K562 (cell line): ENCODE measurements around the gene PLEKHM3. TPM values are rescaled to one million over a fixed set of nuclear protein-coding genes. Genes with fewer than 3 reads are reported as not detected.

ENCODE experiments used
- ATAC-seq: fragments of 200-7000 bp; cut with Tn5 transposase; 3 replicates; pipeline ENCODE4 v1.9.1; 2020; ENCODE audit warnings: moderate library complexity
- BruUV-seq: library from RNA; stranded (reverse); fragments of 400-500 nt; replicated peaks from 2 replicates; lab custom pipeline; 2021; lab: Mats Ljungman, UMichigan
- CTCF ChIA-PET: fragments of 300-600 bp; formaldehyde crosslinking; extraction: SDS; loops from one replicate; lab custom pipeline; 2021; ENCODE audit warnings: low intra/inter-chr PET ratio; lab: Yijun Ruan, JAX
- POLR2A ChIA-PET: fragments of 300-600, 350-650 bp; sonication (Branson Sonifier 250); formaldehyde crosslinking; extraction: SDS; loops from one replicate; lab custom pipeline; 2021; ENCODE audit warnings: antibody characterized with exemption, inconsistent platforms; lab: Yijun Ruan, JAX
- DNase-seq, 4 experiments: peaks; one replicate each; pipeline versions ENCODE4 v3.0.0 to v3.0.0-alpha.2; 2011 to 2018; ENCODE audit warnings: low spot score in 3 of 4, mixed read lengths in 3 of 4; ENCODE audit errors: extremely low read depth in 1 of 4
- FAIRE-seq: peaks from 2 replicates; lab custom pipeline; 2011; peaks lifted over from hg19 to GRCh38; lab: Jason Lieb, UNC
- H2AFZ ChIP-seq: 2 replicates; pipeline ENCODE4 v1.6.0; 2011; ENCODE audit warnings: low read depth, low read length, control low read depth, inconsistent platforms
- H3K27ac ChIP-seq: fragments of 200-600 bp; 3 replicates; pipeline ENCODE4 v1.8.0; 2011; ENCODE audit warnings: low read depth, mild to moderate bottlenecking, control low read depth, inconsistent platforms, low read length, moderate library complexity, mixed read lengths; ENCODE audit errors: extremely low read depth
- H3K27me3 ChIP-seq, 2 experiments: fragments of 300-600 bp in 1 of 2; 2 replicates in 1 of 2; 3 replicates in 1 of 2; pipeline versions ENCODE4 v1.6.0 to v1.8.0; 2011; ENCODE audit warnings: inconsistent platforms in 2 of 2, low read length in 2 of 2, mild to moderate bottlenecking in 1 of 2, mixed read lengths in 1 of 2, moderate library complexity in 1 of 2; ENCODE audit not compliant: control insufficient read depth in 2 of 2, insufficient read depth in 2 of 2
- H3K36me3 ChIP-seq: fragments of 300-600 bp; 3 replicates; pipeline ENCODE4 v1.8.0; 2011; ENCODE audit warnings: mild to moderate bottlenecking, low read length, inconsistent platforms; ENCODE audit not compliant: control insufficient read depth, insufficient read depth
- H3K4me1 ChIP-seq, 2 experiments: fragments of 200-600 bp in 1 of 2; replicated peaks in 1 of 2; 2 replicates in 1 of 2; 3 replicates in 1 of 2; pipeline versions ENCODE4 v1.5.1 to v1.8.0; 2011; ENCODE audit warnings: inconsistent platforms in 2 of 2, low read length in 2 of 2, mild to moderate bottlenecking in 1 of 2, mixed read lengths in 1 of 2, moderate library complexity in 1 of 2; ENCODE audit not compliant: control insufficient read depth in 2 of 2, insufficient read depth in 2 of 2
- H3K4me2 ChIP-seq: 2 replicates; pipeline ENCODE4 v1.6.1; 2011; ENCODE audit warnings: low read length, control low read depth, inconsistent platforms, mixed read lengths; ENCODE audit not compliant: insufficient read depth
- H3K4me3 ChIP-seq: fragments of 200-600 bp; sonication (generic), shearing (Covaris generic); 2 replicates; pipeline ENCODE4 v1.5.1; 2016; ENCODE audit warnings: control low read depth, inconsistent platforms
- H3K79me2 ChIP-seq: fragments of 200-600 bp; 3 replicates; pipeline ENCODE4 v1.8.0; 2011; ENCODE audit warnings: low read length, inconsistent platforms; ENCODE audit not compliant: control insufficient read depth, insufficient read depth
- H3K9ac ChIP-seq, 2 experiments: 2 replicates each; pipeline versions ENCODE4 v1.6.0 to v1.6.1; 2011; ENCODE audit warnings: low read depth in 2 of 2, low read length in 2 of 2, control low read depth in 1 of 2, inconsistent platforms in 1 of 2, mild to moderate bottlenecking in 1 of 2, mixed read lengths in 1 of 2; ENCODE audit not compliant: insufficient read depth in 1 of 2
- H3K9me1 ChIP-seq: one replicate; pipeline ENCODE4 v1.6.0; 2011; ENCODE audit warnings: inconsistent platforms, mild to moderate bottlenecking, low read length, moderate library complexity; ENCODE audit not compliant: control insufficient read depth, insufficient read depth
- H3K9me3 ChIP-seq: replicated peaks from 2 replicates; pipeline ENCODE4 v1.5.1; 2011; ENCODE audit warnings: low read depth, low read length, inconsistent platforms; ENCODE audit not compliant: control insufficient read depth, insufficient read depth
- H4K20me1 ChIP-seq: replicated peaks from 2 replicates; pipeline ENCODE4 v1.6.1; 2011; ENCODE audit warnings: low read length, inconsistent platforms, mixed read lengths; ENCODE audit not compliant: control insufficient read depth, insufficient read depth
- ARHGAP35 ChIP-seq: fragments of 450-650 bp; IDR thresholded peaks from 2 replicates; pipeline ENCODE4 v1.6.1; 2018; ENCODE audit not compliant: partially characterized antibody
- CEBPB ChIP-seq: fragments of 450-650 bp; IDR thresholded peaks from 2 replicates; pipeline ENCODE4 v1.6.1; 2016; ENCODE audit warnings: missing genetic modification characterization, missing compliant biosample characterization
- CREB5 ChIP-seq: fragments of 250-450 bp; sonication (Bioruptor Pico); IDR thresholded peaks from 2 replicates; pipeline ENCODE4 v1.5.0; 2020; ENCODE audit warnings: mild to moderate bottlenecking
- CXXC5 ChIP-seq: fragments of 250-450 bp; sonication (Bioruptor Pico); IDR thresholded peaks from 2 replicates; pipeline ENCODE4 v1.8.0; 2022; ENCODE audit warnings: inconsistent platforms, mild to moderate bottlenecking, moderate library complexity
- EGR1 ChIP-seq: fragments of 450-650 bp; conservative IDR thresholded peaks from 2 replicates; pipeline ENCODE4 v1.6.1; 2017; ENCODE audit warnings: mild to moderate bottlenecking
- HDAC6 ChIP-seq: IDR thresholded peaks from 2 replicates; pipeline ENCODE4 v1.6.1; 2012; ENCODE audit warnings: low read depth, mild to moderate bottlenecking, control low read depth, inconsistent platforms, low read length, moderate library complexity
- LCOR ChIP-seq: sonication (generic); formaldehyde crosslinking; IDR thresholded peaks from 2 replicates; pipeline ENCODE4 v1.8.0; 2022; ENCODE audit warnings: mild to moderate bottlenecking, missing genetic modification reagents
- PRMT5 ChIP-seq: sonication (generic); formaldehyde crosslinking; IDR thresholded peaks from 2 replicates; pipeline ENCODE4 v1.5.0; 2020; ENCODE audit warnings: missing genetic modification reagents
- RUNX1 ChIP-seq: sonication (generic); IDR thresholded peaks from 2 replicates; pipeline ENCODE4 v1.6.1; 2016; ENCODE audit warnings: antibody characterized with exemption, low read depth
- SMAD4 ChIP-seq: fragments of 250-450 bp; sonication (Bioruptor Pico); conservative IDR thresholded peaks from 2 replicates; pipeline ENCODE4 v1.8.0; 2021; ENCODE audit warnings: inconsistent platforms, mild to moderate bottlenecking, moderate library complexity
- TOE1 ChIP-seq, 2 experiments: fragments of 450-650 bp in 1 of 2; sonication (generic) in 1 of 2; formaldehyde crosslinking in 1 of 2; IDR thresholded peaks; 2 replicates each; pipeline versions ENCODE4 v1.7.1 to v1.8.0; 2016 to 2022; ENCODE audit warnings: borderline replicate concordance in 2 of 2, mild to moderate bottlenecking in 2 of 2, antibody characterized with exemption in 1 of 2, inconsistent platforms in 1 of 2, low read depth in 1 of 2, missing genetic modification reagents in 1 of 2, moderate library complexity in 1 of 2
- ZBTB17 ChIP-seq: fragments of 450-650 bp; formaldehyde crosslinking; IDR thresholded peaks from 2 replicates; pipeline ENCODE4 v1.4.0; 2020; ENCODE audit warnings: mild to moderate bottlenecking
- ZBTB8A ChIP-seq: fragments of 450-650 bp; IDR thresholded peaks from 2 replicates; pipeline ENCODE4 v1.6.1; 2018; ENCODE audit warnings: mild to moderate bottlenecking, moderate library complexity; ENCODE audit not compliant: partially characterized antibody
- ZNF134 ChIP-seq: fragments of 250-450 bp; sonication (Bioruptor Pico); conservative IDR thresholded peaks from 2 replicates; pipeline ENCODE4 v1.4.0; 2020
- ZNF354B ChIP-seq: fragments of 250-450 bp; sonication (Bioruptor Pico); IDR thresholded peaks from 2 replicates; pipeline ENCODE4 v1.4.0; 2020
- ZNF76 ChIP-seq: fragments of 250-450 bp; sonication (Bioruptor Pico); IDR thresholded peaks from 2 replicates; pipeline ENCODE4 v1.4.0; 2020; ENCODE audit warnings: mild to moderate bottlenecking, moderate library complexity, borderline replicate concordance
- WGBS: fragments of 100-300 bp; shearing (Covaris generic); methylation state at CpG from one replicate; pipeline ENCODE4 v1.1.6; 2016; ENCODE audit warnings: low coverage, mixed read lengths; ENCODE audit not compliant: insufficient coverage; ENCODE audit errors: missing lambda C conversion rate; 5-methylcytosine and 5-hydroxymethylcytosine counted together
- in situ Hi-C: fragments of 300-500 bp; cut with MboI; formaldehyde crosslinking; loops from 4 replicates; pipeline ENCODE4 v1.15.0; 2018; ENCODE audit warnings: inconsistent platforms, mixed read lengths
- intact Hi-C: fragments of 100-400 bp; cut with micrococcal nuclease; formaldehyde crosslinking; loops from 2 replicates; pipeline ENCODE4 v1.14.2; 2022
- polyA plus RNA-seq, 8 experiments: library from polyadenylated mRNA; depleted of rRNA in 4 of 8; stranded (reverse) in 5 of 8; unstranded in 3 of 8; fragments of >200 nt; fragmentation: Nextera tagmentation in 2 of 8; fragmentation: Illumina TruSeq in 1 of 8; extraction: Ambion mirVana in 2 of 8; extraction: Trizol in 1 of 8; gene quantifications; 2 replicates each; pipeline versions ENCODE4 v1.2.1 to v1.2.3, GENCODE V29; 2011 to 2014; ENCODE audit warnings: inconsistent platforms in 1 of 8, missing spikeins in 1 of 8
- total RNA-seq, 7 experiments: library from RNA; depleted of rRNA in 6 of 7; stranded (reverse); fragments of >200 nt in 6 of 7; fragmentation: Illumina TruSeq in 2 of 7; extraction: Trizol in 2 of 7; gene quantifications; 2 replicates each; pipeline versions ENCODE4 v1.2.1 to v1.2.3, GENCODE V29; 2011 to 2021; ENCODE audit warnings: low replicate concordance in 1 of 7
- TF ChIP-seq, protein P1 (sequence below): sonication (generic); formaldehyde crosslinking; IDR thresholded peaks from 2 replicates; pipeline ENCODE4 v1.8.1; 2023; ENCODE audit warnings: mild to moderate bottlenecking, missing genetic modification reagents
- TF ChIP-seq, protein P2 (sequence below): fragments of 250-450 bp; sonication (Bioruptor Pico); IDR thresholded peaks from 2 replicates; pipeline ENCODE4 v1.9.0; 2021; ENCODE audit warnings: mild to moderate bottlenecking

The PLEKHM3 gene
- total and polyA plus RNA-seq, 9 of the 15 experiments (the other 6 are each of a cell fraction or from before 2014, with no cell fraction given) = 0.24 to 1.6 (median 1.0) TPM

DNA sequence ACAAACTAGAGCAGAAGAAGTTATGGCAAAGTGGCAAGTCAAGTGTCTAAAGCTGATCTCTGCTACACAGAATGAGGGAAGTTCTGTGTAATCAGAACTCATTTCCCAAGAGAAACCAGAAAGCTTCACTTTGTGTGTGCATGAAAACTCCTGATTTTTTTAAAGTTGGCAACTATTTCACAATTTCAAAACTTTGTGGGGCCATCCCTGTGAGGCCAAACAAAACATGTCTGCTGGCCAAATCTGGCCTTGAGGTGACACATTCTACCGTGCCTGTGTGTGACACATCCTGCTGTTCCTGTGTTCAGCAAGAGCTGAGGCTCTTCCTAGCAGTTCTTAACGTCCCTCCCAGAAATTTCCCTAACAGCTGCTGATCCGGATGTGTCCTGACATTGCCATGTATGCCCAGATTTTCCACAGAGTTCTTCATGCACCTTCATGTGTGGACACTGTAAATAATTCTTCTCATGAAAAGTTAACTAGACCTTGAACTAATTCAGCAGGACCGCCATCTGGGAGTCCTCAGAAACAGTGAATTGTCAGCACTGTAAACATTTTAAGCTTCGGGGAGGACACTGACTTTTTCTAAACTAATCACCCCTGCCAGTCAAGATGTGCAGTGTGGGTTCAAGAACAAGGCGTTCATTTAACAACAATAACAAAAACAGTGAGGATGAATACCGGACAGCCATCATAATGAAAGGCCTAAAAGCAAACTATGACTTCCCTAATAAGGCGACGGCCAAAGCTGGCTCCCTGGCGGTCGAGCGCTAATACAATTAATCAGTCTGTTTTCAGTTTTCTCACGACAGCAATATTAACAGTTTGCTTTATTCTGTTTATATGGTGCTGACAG lies 99.0 kb downstream of the PLEKHM3 start (continued):
- TF ChIP-seq, protein P1, sequence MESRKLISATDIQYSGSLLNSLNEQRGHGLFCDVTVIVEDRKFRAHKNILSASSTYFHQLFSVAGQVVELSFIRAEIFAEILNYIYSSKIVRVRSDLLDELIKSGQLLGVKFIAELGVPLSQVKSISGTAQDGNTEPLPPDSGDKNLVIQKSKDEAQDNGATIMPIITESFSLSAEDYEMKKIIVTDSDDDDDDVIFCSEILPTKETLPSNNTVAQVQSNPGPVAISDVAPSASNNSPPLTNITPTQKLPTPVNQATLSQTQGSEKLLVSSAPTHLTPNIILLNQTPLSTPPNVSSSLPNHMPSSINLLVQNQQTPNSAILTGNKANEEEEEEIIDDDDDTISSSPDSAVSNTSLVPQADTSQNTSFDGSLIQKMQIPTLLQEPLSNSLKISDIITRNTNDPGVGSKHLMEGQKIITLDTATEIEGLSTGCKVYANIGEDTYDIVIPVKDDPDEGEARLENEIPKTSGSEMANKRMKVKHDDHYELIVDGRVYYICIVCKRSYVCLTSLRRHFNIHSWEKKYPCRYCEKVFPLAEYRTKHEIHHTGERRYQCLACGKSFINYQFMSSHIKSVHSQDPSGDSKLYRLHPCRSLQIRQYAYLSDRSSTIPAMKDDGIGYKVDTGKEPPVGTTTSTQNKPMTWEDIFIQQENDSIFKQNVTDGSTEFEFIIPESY (CRISPR knock-in tag) = peak; percentile 96
- TF ChIP-seq CXXC5 (CRISPR knock-in tag) (peak; percentile 20; the same call in 1 of the 2 replicates), ZNF134 (CRISPR knock-in tag) (0 out of 2 replicates have a peak, but pooled peaks have one; percentile 42), CEBPB (tag) (0 out of 2 replicates have a peak, but pooled peaks have one; percentile 22), PRMT5 (CRISPR knock-in tag) (no peak)

- ATAC-seq = no peak
- H3K4me2 ChIP-seq = no peak overlapping the region
- no peak overlapping the region for H3K9ac ChIP-seq
- ChIA-PET CTCF (no interaction called here), POLR2A (interaction anchor here (1.2 kb wide), 1 partner anchor 8 kb away, joined by 4 read pairs; no protein-coding TSS in a partner anchor)
- intact Hi-C loops = no loop called here
- in situ Hi-C loops = no loop called here
- 73% methylated on average over 8 of the region's 8 CpGs for WGBS
- no peaks in the 10 kb centered on the region for H4K20me1 ChIP-seq
- peaks cover 0 to 3% of the 10 kb centered on the region in 2 experiments; a peak in 3 of 5 replicates for H3K4me1 ChIP-seq
- no peak for FAIRE-seq
- no peaks in the 10 kb centered on the region for H3K9me3 ChIP-seq
- DNase-seq = no peak
- no peaks in the 10 kb centered on the region for H3K79me2 ChIP-seq
- BruUV-seq = no TSS peak
- no peak overlapping the region for H2AFZ ChIP-seq
- no peak overlapping the region for H3K27ac ChIP-seq
- H3K9me1 ChIP-seq = no peaks in the 10 kb centered on the region
- H3K27me3 ChIP-seq = no peaks in the 10 kb centered on the region
- H3K4me3 ChIP-seq = no peak overlapping the region
- no peaks in the 10 kb centered on the region for H3K36me3 ChIP-seq
- TF ChIP-seq ZBTB8A = no peak
- TF ChIP-seq ZNF354B (CRISPR knock-in tag) = no peak
- TF ChIP-seq RUNX1 = no peak
- no peak for TF ChIP-seq ZBTB17
- TF ChIP-seq HDAC6 = no peak
- TF ChIP-seq, protein P2, sequence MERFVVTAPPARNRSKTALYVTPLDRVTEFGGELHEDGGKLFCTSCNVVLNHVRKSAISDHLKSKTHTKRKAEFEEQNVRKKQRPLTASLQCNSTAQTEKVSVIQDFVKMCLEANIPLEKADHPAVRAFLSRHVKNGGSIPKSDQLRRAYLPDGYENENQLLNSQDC (CRISPR knock-in tag) = no peak
- TF ChIP-seq EGR1 = no peak
- no peak for TF ChIP-seq SMAD4
- no peak for TF ChIP-seq LCOR (CRISPR knock-in tag)
- no peak for TF ChIP-seq CREB5 (CRISPR knock-in tag)
- no peak for TF ChIP-seq ARHGAP35
- no peak for TF ChIP-seq TOE1 (IDR thresholded peaks at IDR 0.05; ENCODE audit: borderline replicate concordance)
- TF ChIP-seq TOE1 (CRISPR knock-in tag; IDR thresholded peaks at IDR 0.05; ENCODE audit: borderline replicate concordance, low read depth) = no peak
- TF ChIP-seq ZNF76 (CRISPR knock-in tag) = no peak
These were observed 99.7 kb downstream of the PLEKHM3 start for GRCh38 chr2:207925601-207926000.
